ENCODE measurements around the gene SYCP3. TPM values are rescaled to one million over a fixed set of nuclear protein-coding genes. Genes with fewer than 3 reads are reported as not detected.

Gene SYCP3
- total and polyA plus RNA-seq, 2 of the 13 experiments (the other 11 are each of a cell fraction or from before 2014, with no cell fraction given), result not detected

DNA sequence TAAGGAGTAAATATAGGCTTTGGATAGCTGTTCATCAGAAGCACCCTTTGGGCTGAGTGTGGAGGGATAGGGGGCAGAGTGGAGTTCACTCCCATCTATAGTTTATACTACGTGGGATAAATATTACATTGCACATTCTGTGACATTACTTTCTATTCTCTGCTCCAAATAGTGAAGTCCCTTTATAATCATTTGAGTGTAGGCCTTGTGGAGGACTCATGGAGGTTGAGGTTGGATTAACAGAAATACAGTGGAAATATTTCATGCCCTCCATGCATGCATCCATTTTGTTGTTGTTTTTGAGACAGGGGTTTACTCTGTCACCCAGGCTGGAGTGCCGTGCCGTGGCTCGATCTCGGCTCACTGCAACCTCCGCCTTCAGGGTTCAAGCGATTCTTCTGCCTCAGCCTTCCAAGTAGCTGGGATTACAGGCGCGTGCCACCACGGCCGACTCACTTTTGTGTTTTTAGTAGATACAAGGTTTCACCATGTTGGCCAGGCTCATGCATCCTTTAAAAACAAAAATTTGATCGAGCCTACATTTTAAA lies 40.4 kb downstream of the SYCP3 start (continued):
- TF ChIP-seq, protein P1, sequence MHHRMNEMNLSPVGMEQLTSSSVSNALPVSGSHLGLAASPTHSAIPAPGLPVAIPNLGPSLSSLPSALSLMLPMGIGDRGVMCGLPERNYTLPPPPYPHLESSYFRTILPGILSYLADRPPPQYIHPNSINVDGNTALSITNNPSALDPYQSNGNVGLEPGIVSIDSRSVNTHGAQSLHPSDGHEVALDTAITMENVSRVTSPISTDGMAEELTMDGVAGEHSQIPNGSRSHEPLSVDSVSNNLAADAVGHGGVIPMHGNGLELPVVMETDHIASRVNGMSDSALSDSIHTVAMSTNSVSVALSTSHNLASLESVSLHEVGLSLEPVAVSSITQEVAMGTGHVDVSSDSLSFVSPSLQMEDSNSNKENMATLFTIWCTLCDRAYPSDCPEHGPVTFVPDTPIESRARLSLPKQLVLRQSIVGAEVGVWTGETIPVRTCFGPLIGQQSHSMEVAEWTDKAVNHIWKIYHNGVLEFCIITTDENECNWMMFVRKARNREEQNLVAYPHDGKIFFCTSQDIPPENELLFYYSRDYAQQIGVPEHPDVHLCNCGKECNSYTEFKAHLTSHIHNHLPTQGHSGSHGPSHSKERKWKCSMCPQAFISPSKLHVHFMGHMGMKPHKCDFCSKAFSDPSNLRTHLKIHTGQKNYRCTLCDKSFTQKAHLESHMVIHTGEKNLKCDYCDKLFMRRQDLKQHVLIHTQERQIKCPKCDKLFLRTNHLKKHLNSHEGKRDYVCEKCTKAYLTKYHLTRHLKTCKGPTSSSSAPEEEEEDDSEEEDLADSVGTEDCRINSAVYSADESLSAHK (CRISPR knock-in tag; IDR thresholded peaks at IDR 0.05; ENCODE audit: borderline replicate concordance), result no peak
- 0 out of 2 replicates have a peak, but pooled peaks have one; percentile 1 for TF ChIP-seq ZNF557 (CRISPR knock-in tag; IDR thresholded peaks at IDR 0.05)
- no peak for TF ChIP-seq ZNF891 (CRISPR knock-in tag; IDR thresholded peaks at IDR 0.05)
- TF ChIP-seq ZNF672 (CRISPR knock-in tag; IDR thresholded peaks at IDR 0.05), result no peak
- no peak for TF ChIP-seq SIN3A (IDR thresholded peaks at IDR 0.05; ENCODE audit: borderline replicate concordance, low read depth, low read length)
- TF ChIP-seq PPARG (CRISPR knock-in tag; conservative IDR thresholded peaks at IDR 0.05), result peak; percentile 2; the same call in 1 of the 2 replicates
- TF ChIP-seq CAMTA2 (CRISPR knock-in tag; IDR thresholded peaks at IDR 0.05; ENCODE audit: borderline replicate concordance), result no peak
- 0 out of 2 replicates have a peak, but pooled peaks have one; percentile 10 for TF ChIP-seq DMAP1 (CRISPR knock-in tag; IDR thresholded peaks at IDR 0.05)
- 0 out of 2 replicates have a peak, but pooled peaks have one; percentile 21 for TF ChIP-seq ZKSCAN8 (CRISPR knock-in tag; IDR thresholded peaks at IDR 0.05; ENCODE audit: borderline replicate concordance)
- peak; percentile 26; the same call in 1 of the 2 replicates for TF ChIP-seq STAG1 (CRISPR knock-in tag; IDR thresholded peaks at IDR 0.05)
- TF ChIP-seq, protein P2, sequence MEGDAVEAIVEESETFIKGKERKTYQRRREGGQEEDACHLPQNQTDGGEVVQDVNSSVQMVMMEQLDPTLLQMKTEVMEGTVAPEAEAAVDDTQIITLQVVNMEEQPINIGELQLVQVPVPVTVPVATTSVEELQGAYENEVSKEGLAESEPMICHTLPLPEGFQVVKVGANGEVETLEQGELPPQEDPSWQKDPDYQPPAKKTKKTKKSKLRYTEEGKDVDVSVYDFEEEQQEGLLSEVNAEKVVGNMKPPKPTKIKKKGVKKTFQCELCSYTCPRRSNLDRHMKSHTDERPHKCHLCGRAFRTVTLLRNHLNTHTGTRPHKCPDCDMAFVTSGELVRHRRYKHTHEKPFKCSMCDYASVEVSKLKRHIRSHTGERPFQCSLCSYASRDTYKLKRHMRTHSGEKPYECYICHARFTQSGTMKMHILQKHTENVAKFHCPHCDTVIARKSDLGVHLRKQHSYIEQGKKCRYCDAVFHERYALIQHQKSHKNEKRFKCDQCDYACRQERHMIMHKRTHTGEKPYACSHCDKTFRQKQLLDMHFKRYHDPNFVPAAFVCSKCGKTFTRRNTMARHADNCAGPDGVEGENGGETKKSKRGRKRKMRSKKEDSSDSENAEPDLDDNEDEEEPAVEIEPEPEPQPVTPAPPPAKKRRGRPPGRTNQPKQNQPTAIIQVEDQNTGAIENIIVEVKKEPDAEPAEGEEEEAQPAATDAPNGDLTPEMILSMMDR (CRISPR knock-in tag; IDR thresholded peaks at IDR 0.05), result peak; percentile 34
